Stimulated activated CD8-positive, alpha-beta memory T cell treated with anti-CD3 and anti-CD28 coated beads, Interleukin-15, amount 100 ng/mL, for 48 hours (primary cell): ENCODE results near the gene NBEAL2.
"Not testable (repeated sequence)": the region's sequence is repeated elsewhere in the genome, so short reads cannot be mapped to it uniquely, and the experiment has no call there.

ENCODE experiments used
- DNase-seq, 2 donors: peaks; one replicate each; pipeline ENCODE4 v3.0.0-alpha.2; 2020; ENCODE audit warnings: low read depth in 2 of 2

Gene NBEAL2

GRCh38 chr3:46960835-46961234 lies 18.6 kb upstream of the NBEAL2 start:
- no peak for DNase-seq

- no peak for DNase-seq
Observed at GRCh38 chr3:46962427-46962826, 17.0 kb upstream of the NBEAL2 start.

GRCh38 chr3:46962990-46963389 lies 16.5 kb upstream of the NBEAL2 start:
- DNase-seq = no peak

- DNase-seq = not testable (repeated sequence)
Observed at GRCh38 chr3:46964038-46964590, 15.4 kb upstream of the NBEAL2 start.

DNA sequence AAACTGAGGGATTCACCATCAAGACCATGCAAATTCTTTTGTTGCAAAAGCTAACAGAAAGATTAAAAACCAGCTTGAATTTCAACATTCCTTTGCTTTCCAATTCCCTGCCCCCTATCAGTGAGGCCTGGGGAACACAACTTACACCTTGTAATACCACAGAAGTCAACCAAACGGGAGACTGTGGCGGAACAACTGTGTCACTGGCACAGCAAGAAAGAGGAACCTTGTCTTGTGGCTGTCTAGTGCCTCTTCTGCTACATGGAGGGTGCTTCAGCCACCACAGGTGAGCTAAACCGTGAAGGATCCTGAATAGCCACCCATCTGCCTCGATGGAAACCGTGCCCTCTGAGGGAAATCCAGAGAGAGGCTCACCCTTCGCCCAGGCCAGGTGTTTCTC lies 14.3 kb upstream of the NBEAL2 start:
- no peak for DNase-seq

GRCh38 chr3:46966811-46967210 lies 12.7 kb upstream of the NBEAL2 start:
- no peak for DNase-seq

GRCh38 chr3:46968783-46969428 lies 10.6 kb upstream of the NBEAL2 start:
- no peak for DNase-seq

DNA sequence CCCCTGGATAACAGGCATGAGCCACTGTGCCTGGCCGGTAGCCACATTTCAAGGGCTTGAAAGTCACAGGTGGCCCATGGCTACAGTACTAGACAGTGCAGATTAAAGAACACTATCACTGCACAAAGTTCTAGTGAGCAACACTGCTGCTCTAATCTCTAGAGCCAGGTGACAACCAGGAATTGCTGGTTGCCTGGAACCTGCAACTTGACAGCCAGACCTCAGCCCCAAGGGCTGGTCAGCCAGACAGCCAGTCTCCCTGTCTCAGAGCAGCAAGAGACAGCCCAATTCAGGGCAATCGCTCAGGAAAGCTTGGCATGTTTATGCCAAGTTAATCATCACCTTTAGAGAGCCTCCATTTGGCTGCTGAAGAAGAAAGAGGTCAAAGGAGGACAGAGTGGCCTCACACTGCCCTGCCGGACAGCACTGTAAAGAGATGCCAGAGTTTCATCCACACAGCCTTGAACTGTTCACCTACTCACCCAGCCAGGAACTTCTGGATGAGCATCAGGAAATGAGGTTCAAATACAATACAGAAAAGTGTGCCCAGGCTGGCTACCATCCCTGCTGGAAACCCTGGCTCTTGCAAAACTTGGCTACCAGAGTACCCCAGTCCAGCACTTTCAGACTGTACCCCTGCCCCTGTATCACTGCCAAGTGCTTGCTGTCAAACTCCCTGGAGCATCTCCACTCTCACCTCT lies 8.9 kb upstream of the NBEAL2 start:
- no peak for DNase-seq

- no peak for DNase-seq
Observed at GRCh38 chr3:46971151-46971550, 8.3 kb upstream of the NBEAL2 start.

DNA sequence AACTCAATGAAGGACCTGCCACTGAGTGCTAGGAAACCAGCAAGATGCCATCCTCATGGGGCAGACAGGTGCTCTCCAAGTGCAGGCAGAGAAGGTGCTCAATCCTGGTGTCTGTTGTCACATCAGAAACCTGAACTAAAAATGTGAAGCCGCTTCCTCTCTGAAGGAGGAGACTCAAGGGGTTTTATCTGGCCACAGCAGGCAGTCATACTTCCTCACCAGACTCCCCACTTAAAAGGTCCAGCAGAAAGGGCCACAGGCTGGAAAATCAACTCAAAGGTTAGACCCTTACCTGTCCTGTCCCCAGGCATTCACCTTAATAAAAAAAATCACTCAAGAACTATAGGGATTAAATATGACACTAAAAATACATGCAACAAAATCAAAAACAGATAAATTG lies 7.7 kb upstream of the NBEAL2 start:
- DNase-seq = no peak

GRCh38 chr3:46972396-46972795 lies 7.1 kb upstream of the NBEAL2 start:
- DNase-seq = no peak

DNA sequence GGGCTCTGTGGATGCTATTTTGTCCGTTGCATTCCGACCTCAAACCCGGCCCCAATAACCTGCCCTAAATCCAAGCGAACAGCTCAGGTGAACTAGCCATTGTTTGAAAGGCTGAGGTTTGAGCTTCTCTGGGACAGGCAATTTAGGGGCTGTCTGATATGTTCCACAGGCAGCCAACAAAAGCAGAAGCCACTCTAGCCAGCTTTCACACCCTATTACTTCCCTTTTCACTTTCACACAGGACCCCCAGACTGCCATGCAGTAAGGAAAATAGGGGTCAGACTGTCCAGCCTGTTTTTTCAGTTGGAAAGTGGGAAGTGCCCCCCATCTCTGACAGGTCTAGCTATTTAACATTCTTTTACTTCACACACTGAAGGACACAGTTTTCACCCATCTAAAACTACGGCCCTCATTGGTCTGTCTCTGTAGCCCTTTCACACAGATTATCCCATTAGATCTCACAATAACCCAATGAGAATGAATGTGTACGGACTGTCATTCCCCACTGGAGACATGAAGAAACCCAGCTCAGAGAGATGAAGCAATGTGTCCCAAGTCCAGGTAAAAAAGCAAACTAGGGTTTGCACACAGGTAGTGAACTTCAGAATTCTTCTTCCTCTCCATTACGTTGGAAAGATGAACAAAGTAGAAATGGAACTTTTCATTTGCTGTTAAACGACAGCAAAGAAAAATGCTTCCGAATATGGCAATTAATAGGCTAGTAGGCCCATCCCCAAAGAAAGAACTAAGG lies 4.9 kb upstream of the NBEAL2 start:
- DNase-seq = no peak

- DNase-seq = peak; percentile 85 to 88
Observed at GRCh38 chr3:46976326-46977190, 2.9 kb upstream of the NBEAL2 start, which contains the start of gene CCDC12. TSS of gene CCDC12 (minus strand) at chr3:46976745. CDS start at chr3:46976732, 13 bp downstream.

GRCh38 chr3:46977811-46978195 lies 1.7 kb upstream of the NBEAL2 start:
- no peak for DNase-seq

GRCh38 chr3:46978381-46978780 lies 1.1 kb upstream of the NBEAL2 start:
- DNase-seq = no peak

DNA sequence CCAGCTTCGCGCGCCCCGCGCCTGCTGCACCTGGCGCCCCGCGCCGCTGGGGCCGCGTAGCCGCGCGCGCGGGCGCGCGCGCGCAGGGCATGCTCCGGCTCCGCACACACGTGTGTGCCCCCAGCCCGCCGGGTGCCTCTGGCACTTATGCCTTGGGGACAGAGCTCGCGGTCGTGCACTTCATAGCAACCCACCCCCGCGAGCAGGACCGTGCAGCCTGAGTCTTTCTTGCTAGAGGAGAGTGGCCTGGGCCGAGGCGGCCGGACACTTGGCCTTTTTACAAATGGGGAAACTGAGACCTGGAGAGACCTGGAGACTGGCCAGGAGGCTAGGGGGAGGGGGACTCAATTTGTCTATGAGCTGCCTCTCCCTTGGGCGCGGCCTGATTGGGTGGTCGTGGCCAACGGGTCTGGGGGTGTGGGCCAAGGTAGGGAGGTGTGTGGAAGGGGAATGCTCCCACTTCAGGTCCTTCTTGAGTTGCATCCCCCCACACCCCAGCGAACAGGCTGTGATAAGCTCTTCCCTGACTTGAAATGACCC lies 562 bp downstream of the NBEAL2 start:
- no peak for DNase-seq

GRCh38 chr3:46981932-46982471 lies 2.5 kb downstream of the NBEAL2 start:
- DNase-seq = no peak

DNA sequence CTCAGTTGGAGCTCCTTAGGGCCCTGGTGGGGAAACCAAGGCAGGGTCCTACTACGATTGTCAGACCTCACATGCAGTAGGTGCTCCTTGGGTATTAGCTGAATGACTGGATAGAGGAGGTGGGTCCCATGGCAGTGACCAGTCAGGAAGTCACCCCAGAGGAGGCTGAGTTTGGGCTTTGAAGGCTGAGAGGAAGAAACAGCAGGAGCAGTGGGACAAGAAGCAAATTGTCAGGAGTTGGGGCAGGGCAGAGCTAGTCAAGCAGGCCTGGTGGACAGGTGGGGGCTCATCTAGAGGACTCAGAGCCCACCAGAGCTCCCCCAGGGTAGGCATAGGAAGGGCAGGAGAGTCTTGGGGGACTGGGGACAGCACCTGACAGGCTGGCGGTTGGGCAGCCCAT lies 3.1 kb downstream of the NBEAL2 start:
- no peak for DNase-seq

DNA sequence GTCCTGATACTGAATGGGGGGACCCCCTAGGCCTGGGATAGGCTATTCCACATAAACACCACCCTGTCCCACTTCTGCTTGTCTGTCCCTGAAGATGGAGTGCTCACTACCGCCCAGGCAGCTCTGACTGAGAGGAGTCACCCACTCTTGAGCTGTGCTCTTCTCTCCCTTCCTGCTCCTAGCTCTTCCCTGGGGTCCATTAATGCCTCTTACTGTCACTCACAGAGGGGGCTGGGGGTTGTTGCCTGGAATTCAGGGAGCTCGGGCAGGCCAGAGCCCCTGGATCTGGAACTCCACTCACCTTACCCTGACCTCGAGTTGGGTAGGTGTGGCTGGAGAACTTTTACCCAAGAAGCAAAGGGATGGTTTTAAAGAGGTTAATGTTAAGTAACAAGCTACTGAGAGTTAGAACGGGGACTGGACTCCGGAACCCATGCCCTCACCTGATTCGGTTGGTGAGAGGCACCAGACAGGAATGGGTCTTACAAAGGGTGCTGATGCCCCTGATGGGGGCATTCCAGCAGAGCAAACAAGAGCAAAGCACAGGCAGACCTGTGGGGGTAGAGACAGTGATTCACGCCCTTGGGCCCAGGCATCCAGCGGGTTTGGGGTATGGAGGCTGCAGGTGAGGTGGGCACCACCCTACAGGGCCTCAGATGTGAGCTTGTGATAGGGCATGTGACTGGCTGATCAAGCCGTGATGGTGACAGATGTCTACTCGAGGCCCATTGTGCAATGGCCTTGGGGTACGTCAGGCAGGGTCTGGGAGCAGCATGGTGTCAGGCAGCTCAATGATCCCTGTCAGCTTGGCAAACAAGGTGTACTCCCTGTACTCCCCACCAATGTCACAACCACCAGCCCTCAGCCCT lies 5.4 kb downstream of the NBEAL2 start:
- no peak for DNase-seq

GRCh38 chr3:46985588-46985987 lies 6.1 kb downstream of the NBEAL2 start:
- DNase-seq = no peak
